Breast epithelium (tissue), 4 donors: ENCODE results near the gene CAMTA1. TPM values are rescaled to one million over a fixed set of nuclear protein-coding genes. Genes with fewer than 3 reads are reported as not detected.

ENCODE experiments used
- DNase-seq, 2 donors: peaks; one replicate each; pipeline ENCODE4 v3.0.0-alpha.2; 2019; ENCODE audit warnings: low spot score in 2 of 2
- H3K27ac ChIP-seq, 2 donors: fragments of 200-600 bp; sonication (generic) in 1 of 2; one replicate each; pipeline ENCODE4 v1.5.1; 2016 to 2019; ENCODE audit warnings: mild to moderate bottlenecking in 1 of 2
- H3K27me3 ChIP-seq, 2 donors: fragments of 200-600 bp; sonication (generic) in 1 of 2; one replicate each; pipeline versions ENCODE4 v1.5.1 to v1.6.0; 2017 to 2019; ENCODE audit warnings: control low read depth in 1 of 2, mild to moderate bottlenecking in 1 of 2
- H3K36me3 ChIP-seq: fragments of 200-600 bp; one replicate; pipeline ENCODE4 v1.5.1; 2019
- H3K4me1 ChIP-seq, 2 donors: fragments of 200-600 bp; sonication (generic); one replicate each; pipeline ENCODE4 v1.5.1; 2016 to 2019; ENCODE audit warnings: control low read depth in 1 of 2
- H3K4me3 ChIP-seq, 3 donors: fragments of 200-600 bp; sonication (generic); 1 replicate in 2 of 3; 2 replicates in 1 of 3; pipeline ENCODE4 v1.5.1; 2016 to 2019; ENCODE audit warnings: mild to moderate bottlenecking in 3 of 3, moderate library complexity in 2 of 3
- H3K9me3 ChIP-seq, 2 donors: fragments of 200-600 bp; sonication (generic) in 1 of 2; one replicate each; pipeline ENCODE4 v1.5.1; 2016 to 2019; ENCODE audit warnings: control low read depth in 1 of 2
- CTCF ChIP-seq, 3 donors: fragments of 450-650 bp; IDR thresholded peaks; one replicate each; pipeline ENCODE4 v1.5.1; 2016 to 2017; ENCODE audit warnings: antibody characterized with exemption in 3 of 3, mild to moderate bottlenecking in 3 of 3, moderate library complexity in 3 of 3
- POLR2A ChIP-seq: fragments of 450-650 bp; IDR thresholded peaks from one replicate; pipeline ENCODE4 v1.6.1; 2016; ENCODE audit warnings: antibody characterized with exemption, mild to moderate bottlenecking, moderate library complexity
- POLR2AphosphoS5 ChIP-seq, 3 donors: sonication (generic); formaldehyde crosslinking; IDR thresholded peaks; one replicate each; pipeline ENCODE4 v1.6.1; 2017; ENCODE audit warnings: antibody characterized with exemption in 3 of 3
- intact Hi-C: fragments of 100-400 bp; cut with DNase I; formaldehyde crosslinking; loops from one replicate; pipeline ENCODE4 v1.15.1; 2023; ENCODE audit warnings: low total_unique reads
- total RNA-seq, 3 donors: library from RNA; depleted of rRNA; stranded (reverse); fragments of >200 nt; gene quantifications; one replicate each; pipeline ENCODE4 v1.1.0, GENCODE V29; 2016

The CAMTA1 gene
- total RNA-seq, 3 donors from 2014 or later: 53.4 to 84.0 (median 61.9) TPM

DNA sequence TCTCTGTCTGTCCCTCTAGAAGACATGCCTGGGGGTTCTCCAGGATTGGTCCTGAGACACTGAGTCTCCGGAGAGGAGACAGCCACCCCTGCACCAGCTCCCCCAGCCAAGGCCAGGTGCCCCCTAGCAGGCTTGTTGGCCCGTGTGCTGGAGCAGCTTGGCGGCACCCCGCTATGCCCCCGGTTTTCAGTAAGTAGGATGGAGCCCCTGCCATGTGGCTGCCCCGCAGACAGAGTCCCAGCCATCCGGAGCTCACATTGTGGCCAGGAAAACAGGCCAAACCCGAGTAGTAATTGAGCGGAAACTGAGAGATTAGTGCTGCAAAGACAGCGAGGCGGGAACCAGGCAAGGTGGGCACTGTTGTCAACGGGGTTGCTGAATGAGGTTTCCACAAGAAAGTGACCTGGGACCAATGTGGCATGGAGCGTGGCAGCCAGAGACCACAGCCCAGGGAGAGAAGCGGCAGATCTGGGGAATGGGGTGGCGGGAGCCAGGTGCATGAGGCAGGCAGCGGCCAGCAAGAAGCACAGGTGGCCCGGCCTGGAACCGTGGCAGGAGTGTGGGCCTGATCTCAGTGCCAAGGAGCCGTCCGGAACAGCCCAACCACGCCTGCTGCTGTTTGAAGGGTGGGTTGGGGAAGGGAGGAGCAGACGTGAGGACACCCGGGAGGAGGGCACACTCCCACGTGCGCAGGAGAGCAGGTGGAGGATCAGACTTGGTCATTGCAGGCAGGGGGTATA is 848.4 kb downstream of the CAMTA1 start:
- peaks cover 0 to 5% of the 10 kb centered on the region in 2 donors for H3K27me3 ChIP-seq
- no peaks in the 10 kb centered on the region for H3K4me1 ChIP-seq
- intact Hi-C loops: no loop called here
- TF ChIP-seq POLR2AphosphoS5 (IDR thresholded peaks at IDR 0.05) (no peak), POLR2A (no peak), CTCF (IDR thresholded peaks at IDR 0.05) (no peak)
- no peak overlapping the region for H3K27ac ChIP-seq
- DNase-seq: no peak
- no peak overlapping the region for H3K4me3 ChIP-seq
- no peaks in the 10 kb centered on the region for H3K9me3 ChIP-seq
- no peaks in the 10 kb centered on the region for H3K36me3 ChIP-seq

DNA sequence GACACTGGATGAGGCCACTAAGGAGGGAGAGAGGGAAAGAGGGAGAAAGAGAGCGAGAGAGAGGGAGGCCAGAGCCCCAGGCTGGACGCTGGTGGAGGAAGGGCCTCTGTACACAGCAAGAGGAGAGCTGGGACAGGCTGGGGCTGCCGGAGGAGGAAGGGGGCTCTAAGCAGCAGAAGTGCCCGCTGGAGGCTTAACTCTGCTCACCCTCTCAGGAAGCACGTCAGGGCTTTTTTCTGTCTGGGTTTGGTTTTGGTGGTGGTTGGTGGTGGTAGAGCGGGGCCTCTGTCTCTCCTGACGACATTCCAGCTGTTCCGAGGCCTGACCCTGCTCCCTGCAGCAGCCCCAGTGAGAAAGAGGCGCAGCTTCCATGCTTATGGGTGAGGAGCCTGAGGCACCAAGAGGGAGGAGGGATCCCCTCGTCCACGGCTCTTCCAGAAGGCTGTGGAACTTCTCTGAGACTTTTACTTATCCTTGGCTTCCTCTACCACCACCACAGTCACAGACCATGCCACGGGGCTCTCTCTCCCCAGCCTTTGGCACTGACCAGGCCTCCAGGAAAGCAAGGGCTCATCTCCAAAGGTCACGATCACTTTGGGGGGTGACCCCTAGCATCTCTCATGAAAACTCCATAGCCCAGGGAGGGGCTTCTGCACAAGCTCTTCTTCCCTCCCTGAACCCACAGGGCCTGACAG is 849.4 kb downstream of the CAMTA1 start:
- TF ChIP-seq CTCF (IDR thresholded peaks at IDR 0.05) (no peak), POLR2A (no peak), POLR2AphosphoS5 (IDR thresholded peaks at IDR 0.05) (no peak)
- no peak overlapping the region for H3K27ac ChIP-seq
- no peaks in the 10 kb centered on the region for H3K36me3 ChIP-seq
- H3K4me1 ChIP-seq: no peaks in the 10 kb centered on the region
- H3K9me3 ChIP-seq: no peaks in the 10 kb centered on the region
- no peak overlapping the region for H3K4me3 ChIP-seq
- peaks cover 0 to 5% of the 10 kb centered on the region in 2 donors for H3K27me3 ChIP-seq
- intact Hi-C loops: no loop called here
- DNase-seq: no peak

GRCh38 chr1:7636795-7637526 is 851.7 kb downstream of the CAMTA1 start:
- H3K9me3 ChIP-seq: no peaks in the 10 kb centered on the region
- TF ChIP-seq CTCF (IDR thresholded peaks at IDR 0.05): no peak
- H3K36me3 ChIP-seq: no peaks in the 10 kb centered on the region
- intact Hi-C loops: no loop called here
- no peak for DNase-seq
- no peaks in the 10 kb centered on the region for H3K4me1 ChIP-seq
- no peak overlapping the region for H3K4me3 ChIP-seq
- H3K27ac ChIP-seq: no peak overlapping the region
- no peaks in the 10 kb centered on the region for H3K27me3 ChIP-seq

DNA sequence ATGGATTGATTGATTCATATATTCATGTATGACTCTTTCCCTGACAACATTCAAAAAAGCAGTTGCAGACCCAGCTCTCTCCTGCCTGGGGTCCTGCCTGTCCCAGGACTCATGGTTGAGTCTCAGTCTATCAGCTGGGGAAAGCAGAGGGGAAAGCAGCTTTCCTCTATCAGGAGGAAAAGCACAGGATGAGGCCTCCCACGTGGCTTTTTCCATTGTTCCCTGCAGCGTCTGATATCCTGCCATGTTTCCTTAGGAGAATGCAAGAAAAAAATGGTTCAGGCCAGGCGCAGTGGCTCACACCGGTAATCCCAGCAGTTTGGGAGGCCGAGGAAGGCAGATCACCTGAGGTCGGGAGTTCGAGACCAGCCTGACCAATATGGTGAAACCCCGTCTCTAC is 852.8 kb downstream of the CAMTA1 start:
- intact Hi-C loops: no loop called here
- no peaks in the 10 kb centered on the region for H3K27me3 ChIP-seq
- H3K9me3 ChIP-seq: no peaks in the 10 kb centered on the region
- H3K27ac ChIP-seq: no peak overlapping the region
- no peak for DNase-seq
- no peaks in the 10 kb centered on the region for H3K36me3 ChIP-seq
- H3K4me3 ChIP-seq: no peak overlapping the region
- H3K4me1 ChIP-seq: no peaks in the 10 kb centered on the region
- TF ChIP-seq POLR2AphosphoS5 (IDR thresholded peaks at IDR 0.05) (no peak), CTCF (IDR thresholded peaks at IDR 0.05) (no peak), POLR2A (no peak)
